Right renal pelvis (tissue), 4 donors: ENCODE measurements around the gene RGS12. TPM values are rescaled to one million over a fixed set of nuclear protein-coding genes. Genes with fewer than 3 reads are reported as not detected.
"Not testable (repeated sequence)": the region's sequence is repeated elsewhere in the genome, so short reads cannot be mapped to it uniquely, and the experiment has no call there.

Source experiments
- DNase-seq, 4 donors: peaks; one replicate each; pipeline ENCODE4 v3.0.0-alpha.2; 2013; ENCODE audit warnings: low read depth in 4 of 4, low spot score in 3 of 4, missing footprints in 1 of 4
- polyA plus RNA-seq, 4 donors: library from polyadenylated mRNA; unstranded; fragments of 120-200 nt; gene quantifications; one replicate each; pipeline ENCODE4 v1.2.1, GENCODE V29; 2013; ENCODE audit not compliant: insufficient read length in 4 of 4

The RGS12 gene
- polyA plus RNA-seq, 4 donors: 36.3 to 49.6 (median 42.8) TPM

DNA sequence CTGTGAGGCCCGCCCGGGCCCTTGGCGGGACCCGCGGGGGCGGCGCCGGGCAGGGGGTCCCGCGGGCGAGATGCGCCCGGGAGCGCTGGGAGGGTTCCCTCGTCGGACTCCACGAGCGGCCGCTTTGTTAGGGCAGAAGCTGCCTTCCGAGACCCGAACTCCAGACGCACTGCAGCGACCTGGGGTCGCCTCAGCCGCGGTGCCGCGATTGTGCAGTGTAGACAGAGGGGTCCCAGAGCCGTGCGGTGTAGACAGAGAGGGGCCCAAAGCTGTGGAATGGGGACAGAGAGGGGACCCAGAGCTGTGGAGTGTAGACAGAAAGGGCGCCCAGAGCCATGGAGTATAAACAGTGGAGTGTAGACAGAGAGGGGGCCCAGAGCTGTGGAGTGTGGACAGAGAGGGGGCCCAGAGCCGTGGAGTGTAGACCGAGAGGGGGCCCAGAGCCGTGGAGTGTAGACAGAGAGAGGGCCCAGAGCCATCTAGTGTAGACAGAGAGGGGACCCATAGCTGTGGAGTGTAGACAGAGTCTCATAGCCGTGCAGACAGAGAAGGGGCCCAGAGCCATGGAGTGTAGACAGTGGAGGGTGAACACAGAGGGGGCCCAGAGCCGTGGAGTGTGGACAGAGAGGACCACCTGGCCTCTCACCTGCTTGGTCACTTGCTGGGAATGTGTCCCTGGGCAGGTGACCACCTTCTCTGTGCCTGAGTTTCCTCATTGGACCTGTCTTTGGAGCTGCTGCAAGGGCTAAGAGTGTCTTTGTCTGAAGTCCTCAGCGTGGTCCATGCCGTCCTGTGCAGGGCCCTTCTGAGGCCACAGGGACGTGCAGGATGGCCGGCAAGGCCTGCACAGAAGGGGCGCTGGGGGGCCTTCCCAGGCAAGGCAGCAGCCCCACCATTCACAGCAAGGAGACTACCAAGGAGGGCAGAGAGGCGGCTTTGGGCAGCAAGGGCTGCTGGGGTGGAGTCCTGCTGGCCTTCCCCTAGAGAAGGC lies 875 bp downstream of the RGS12 start:
- no peak for DNase-seq

DNA sequence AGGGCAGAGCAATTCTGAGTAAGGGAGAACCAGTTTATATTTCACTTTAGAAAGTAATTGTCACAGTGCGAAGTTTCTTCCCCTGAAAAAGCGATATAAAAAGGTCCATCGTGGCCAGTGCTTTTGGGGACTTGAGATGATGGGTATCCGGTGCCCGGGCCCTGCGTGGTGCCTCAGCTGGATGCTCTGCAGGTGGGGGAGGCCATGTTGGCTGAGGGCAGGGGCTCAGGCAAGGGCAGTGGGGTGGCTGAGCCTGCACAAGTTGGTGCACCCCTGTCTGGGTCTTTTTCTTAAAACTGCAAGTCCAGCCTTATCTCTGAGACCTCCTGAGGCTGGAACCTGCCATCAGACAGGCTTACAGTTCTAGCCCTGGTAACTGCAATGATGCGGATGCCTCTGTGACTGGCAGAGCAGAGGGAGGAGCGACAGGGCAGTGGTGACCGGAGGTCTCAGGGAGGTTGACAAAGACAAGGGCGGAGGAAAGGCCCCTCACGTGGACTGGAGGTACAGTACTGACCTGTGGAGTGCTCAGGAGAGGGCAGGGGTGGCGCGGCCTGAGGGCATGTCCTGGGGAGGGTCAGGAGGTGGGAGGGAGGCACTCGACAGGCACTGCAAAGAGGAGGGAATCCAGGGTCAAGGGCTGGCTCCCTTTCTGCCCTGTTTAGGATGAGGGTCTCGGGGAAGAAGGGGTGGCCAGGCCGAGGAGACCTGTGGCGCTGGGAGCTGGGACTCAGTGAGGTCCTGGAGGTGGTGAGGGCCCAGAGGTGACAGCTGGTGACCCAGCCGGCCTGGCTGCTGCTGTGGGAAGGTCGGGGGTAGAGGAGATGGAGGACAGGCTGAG lies 1.8 kb downstream of the RGS12 start:
- no peak for DNase-seq

DNA sequence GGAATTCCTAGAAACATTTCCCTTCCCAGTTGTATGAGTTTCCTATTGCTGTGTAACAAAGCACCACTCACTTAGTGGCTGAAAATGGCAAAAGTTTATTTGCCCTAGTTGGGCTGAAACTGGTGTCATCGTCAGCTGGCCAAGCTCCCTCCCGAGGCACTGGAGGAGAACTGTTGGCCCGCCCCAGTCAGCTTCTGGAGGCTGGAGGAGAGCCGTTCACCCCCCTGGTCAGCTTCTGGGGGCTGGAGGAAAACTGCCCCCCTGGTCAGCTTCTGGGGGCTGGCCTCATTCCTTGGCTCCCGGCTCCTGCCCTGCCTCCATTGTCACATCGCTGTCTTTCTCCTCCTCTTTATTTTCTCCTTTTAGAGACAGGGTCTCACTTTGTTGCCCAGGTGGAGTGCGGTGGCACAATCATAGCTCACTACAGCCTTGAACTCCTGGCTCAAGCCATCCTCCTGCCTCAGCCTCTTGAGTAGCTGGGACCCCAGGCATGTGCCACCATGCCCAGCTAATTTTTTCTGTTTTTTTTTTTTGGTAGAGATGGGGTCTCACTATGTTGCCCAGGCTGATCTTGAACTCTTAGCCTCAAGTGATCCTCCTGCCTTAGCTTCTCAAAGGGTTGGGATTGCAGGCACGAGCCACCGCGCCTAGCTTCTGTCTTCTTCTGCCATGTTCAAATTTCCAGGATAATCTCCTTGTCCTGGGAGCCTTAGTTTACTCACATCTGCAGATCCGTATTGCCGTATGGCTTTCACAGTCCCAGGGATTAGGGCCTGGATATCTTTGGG lies 3.2 kb downstream of the RGS12 start:
- DNase-seq: no peak

DNA sequence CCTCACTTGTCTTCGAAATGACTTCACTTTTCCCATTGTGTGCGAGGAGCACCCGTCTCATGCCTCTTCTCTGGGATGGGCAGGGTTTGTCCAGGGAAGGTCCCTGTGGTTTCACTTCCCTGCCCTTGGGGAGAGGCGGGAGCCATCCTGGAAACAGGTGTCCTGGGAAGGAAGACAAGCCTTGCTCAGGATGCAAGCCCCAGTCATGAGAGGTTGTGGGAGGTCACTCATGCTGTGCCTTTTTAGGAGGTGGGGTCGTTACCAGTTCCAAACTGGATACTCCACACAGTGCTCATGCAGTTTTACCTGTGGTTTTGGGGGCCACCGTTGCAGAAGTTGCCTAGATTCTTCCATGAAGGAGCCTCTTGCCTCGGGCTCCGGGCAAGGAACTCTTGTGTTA lies 3.8 kb downstream of the RGS12 start:
- DNase-seq: no peak

DNA sequence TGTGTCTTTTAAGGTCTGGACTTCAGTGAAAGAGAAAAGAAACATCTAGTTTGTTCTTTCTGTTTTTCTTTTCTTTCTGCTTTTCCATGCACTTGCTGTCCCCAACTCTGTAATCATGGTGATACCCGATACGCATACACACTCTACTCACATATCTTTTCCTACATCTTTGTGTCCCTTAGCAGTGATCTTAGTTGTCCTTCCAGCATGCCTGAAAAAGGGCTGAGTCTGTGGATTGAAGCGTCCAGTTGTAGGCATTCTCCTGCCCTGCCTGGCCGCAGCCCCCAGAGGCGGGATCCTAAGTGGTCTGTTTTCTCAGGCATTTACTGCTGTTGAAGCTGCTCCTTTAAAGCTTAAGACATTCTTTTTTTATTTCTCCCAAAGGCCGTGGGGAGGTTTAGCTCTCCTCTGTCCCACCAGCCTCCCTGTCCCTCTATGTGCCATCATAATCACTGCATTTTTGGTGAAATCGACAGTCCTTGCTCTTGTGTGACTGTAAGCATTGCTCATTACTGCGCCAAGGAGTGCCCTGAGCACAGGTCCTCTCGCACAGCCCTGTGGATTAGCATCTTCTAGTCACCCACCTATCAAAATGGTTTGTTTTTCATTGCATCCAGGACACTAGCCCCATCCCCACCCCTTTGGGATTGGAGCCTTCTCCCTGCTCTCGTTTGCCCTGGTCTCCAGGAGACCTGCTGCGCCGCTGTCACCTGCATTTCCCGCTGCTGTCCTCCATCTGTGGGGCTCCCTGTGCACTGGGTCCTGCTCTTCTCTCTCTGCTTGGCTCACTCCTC lies 4.4 kb downstream of the RGS12 start:
- DNase-seq: no peak

DNA sequence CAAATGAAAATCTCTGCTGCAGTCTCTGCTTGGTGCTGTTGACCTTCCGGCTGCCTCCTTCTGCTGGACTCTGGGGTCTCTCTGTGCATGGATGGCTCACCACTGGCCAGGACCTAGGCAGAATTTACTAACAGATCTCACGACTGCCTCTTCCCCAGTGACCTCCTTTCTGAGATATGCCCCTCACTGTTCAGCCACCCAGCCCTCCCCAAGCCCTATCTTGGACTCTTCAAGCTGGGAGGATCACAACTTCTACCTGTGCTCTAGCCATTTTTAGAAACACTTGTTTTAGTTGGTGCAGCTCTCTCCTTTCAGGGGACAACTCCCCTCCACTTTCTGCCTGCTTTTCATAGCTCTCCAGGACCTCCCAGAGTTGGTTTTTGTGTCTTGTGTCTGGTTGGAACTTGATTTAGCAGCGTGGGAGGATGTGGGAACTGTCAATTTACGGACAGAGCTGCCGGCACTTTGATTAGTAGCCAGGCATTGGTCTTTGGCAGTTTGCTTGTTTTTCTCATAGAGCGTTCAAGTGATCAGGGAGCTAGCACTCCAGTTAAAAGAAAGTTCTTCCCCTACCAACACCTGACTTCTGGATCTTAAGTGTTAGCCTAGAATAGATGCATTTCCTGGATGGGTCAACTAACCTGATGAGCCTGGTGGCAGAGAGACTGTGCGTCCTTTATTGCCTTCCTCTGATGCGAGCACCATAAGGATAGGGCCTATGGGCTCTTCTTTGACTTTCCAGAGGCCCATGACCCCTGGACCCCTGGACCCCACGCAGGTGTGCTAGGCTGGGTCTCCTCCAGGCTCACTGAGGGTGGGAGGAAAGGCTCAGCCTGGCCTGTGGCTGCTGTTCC lies 6.5 kb downstream of the RGS12 start:
- no peak for DNase-seq

DNA sequence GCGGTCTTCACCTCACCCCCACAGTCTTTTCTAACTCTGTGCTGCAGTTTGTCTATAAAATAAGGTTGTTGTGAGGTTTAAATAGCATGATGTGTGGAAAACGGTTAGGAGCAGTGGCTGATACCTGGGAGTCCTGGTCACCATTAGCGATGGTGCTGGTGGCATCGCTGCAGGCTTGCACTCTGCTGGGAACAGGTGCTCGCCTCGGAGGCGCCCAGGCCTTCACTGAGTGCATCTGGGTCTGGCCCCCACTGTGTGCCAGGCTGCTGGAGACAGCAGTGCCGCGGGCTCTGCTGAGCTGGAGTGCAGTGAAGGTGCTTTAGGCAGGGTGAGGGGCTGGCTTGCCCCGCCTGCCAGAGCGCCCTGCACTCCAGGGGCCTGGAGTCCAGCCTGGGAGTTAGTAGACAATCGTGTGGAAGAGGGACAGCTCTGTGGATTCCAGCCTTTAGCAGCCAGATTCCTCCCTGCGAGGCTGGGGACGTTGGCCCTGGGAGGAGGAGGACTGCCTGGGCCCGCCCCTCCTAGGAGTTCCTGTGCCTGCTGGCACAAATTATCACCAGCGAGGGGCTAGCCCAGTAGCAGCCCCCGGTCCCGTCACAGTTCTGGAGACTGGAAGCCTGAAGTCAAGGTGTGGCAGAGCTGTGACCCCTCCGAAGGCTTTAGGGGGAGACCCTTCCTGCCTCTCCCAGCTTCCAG lies 7.3 kb downstream of the RGS12 start:
- DNase-seq: no peak

DNA sequence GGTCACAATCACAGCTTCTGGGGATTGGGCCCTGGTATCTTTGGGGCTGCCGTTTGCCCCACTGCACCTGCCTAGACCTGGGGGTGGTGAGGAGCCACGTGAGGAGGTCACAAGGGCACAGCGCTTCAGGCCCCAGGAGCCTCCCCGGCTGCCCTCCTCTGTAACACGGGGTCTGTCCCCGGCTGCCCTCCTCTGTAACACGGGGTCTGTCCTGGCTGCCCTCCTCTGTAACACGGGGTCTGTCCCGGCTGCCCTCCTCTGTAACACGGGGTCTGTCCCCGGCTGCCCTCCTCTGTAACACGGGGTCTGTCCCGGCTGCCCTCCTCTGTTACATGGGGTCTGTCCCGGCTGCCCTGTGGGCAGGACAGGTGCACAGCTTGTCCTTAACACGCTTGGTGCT lies 8.1 kb downstream of the RGS12 start:
- not testable (repeated sequence) for DNase-seq

DNA sequence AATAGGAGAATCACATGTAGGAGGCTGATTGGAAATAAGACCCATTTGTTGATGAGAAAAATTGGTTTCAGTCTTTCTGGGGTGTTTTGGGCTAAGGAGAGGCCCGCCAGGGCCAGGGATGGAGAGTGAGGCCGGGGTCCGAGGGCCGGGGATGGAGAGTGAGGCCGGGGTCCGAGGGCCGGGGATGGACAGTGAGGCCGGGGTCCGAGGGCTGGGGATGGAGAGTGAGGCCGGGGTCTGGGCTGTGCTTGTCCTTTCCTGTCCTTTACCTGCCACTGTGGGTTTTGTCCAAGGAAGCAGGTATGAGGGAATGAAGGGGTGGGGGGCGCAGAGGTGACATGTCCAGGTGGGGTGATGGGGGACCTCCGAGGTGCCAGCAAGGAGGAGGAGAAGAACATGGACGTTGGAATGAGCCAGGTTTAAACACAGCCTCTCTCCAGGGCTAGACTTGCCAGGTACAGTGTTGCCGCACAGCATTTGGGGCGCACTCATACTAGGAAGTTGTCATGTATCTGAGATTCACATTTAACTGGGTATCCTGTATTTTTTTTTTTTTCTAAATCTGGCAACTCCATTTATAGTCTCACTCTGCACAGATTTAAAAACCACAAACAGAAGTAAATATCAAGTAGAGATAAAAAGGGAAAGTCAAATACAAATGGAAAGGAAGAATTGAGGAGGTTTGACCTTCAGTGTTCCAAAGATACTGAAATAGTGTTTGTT lies 8.8 kb downstream of the RGS12 start:
- DNase-seq: no peak

DNA sequence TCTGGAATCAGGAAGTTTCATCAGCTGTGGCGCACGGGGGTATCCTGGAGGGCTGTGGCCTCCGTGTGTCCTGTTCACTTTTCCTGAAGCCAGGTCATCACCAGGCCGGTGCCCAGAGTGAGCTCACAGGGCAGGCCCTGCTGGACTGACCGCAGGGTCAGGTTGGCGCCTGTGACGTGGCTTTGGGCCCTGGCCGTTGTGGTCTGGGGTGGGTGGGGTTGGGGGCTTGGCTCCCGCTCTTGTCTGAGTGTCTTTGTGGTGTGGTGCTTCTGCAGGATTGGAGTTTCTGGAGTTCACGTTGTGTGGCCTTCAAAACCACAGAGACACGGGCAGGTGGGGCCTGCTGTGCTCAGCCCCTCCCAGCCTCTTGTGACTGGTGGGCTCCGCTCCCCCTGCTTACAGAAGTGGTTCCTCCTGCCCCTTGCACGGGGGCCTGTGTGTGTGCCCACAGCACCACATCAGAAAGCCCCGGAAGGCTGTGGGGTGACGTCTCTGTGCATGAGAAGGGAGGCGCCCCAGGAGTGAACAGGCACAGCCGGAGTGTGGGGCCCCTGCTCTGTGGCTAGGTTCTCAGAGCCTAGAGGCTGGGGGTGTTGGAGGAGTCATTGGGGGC lies 9.5 kb downstream of the RGS12 start:
- no peak for DNase-seq

DNA sequence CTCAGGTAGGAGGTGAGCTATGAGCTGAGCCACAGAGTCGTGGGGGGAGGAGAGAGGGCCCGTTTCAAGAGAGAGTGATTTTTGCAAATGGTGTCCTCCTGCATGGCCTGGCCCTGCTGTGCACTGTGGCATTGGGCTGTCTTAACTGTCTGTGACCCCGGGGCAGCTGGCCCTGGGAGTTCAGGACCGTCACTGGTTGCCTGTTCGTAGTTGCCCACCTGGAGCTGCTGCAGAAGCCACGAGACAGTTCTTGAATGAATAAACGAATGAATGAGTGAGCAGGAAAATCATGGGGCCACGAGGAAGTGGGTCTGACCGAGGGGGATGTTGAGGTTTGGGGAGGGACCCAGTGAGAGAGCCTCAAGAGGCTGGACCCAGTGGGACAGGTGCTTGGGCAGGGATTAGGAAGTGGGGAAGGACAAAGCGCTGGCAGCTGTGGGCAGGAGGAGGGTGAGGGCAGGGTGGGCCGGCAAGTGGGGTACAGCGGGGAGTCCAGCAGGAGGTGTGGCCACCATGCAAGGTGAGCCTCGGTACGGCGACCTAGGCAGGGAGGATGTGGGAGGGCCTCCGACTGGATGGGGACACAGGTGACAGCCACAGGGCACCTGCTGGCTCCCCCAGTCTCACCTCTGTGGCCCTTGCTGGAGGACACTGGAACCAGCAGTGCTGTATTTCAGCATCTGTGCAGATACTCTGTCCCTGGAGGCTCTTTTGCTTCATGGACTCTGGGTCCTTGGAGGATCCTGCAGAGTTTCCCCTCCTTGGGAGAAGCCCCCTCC lies 10.2 kb downstream of the RGS12 start:
- DNase-seq: no peak

DNA sequence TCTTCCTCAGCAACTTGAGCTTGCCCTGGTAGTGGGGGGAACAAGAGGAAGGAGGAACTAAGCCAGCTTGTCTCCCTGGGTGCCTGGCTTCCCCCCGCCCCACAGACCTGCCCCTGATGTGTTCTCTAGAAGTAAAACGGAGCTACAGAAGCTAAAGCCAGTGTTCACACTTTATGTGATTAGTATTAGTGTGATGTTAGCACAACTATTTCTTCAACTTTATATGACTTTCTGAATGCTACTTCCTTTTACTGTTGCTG lies 10.7 kb downstream of the RGS12 start:
- no peak for DNase-seq

DNA sequence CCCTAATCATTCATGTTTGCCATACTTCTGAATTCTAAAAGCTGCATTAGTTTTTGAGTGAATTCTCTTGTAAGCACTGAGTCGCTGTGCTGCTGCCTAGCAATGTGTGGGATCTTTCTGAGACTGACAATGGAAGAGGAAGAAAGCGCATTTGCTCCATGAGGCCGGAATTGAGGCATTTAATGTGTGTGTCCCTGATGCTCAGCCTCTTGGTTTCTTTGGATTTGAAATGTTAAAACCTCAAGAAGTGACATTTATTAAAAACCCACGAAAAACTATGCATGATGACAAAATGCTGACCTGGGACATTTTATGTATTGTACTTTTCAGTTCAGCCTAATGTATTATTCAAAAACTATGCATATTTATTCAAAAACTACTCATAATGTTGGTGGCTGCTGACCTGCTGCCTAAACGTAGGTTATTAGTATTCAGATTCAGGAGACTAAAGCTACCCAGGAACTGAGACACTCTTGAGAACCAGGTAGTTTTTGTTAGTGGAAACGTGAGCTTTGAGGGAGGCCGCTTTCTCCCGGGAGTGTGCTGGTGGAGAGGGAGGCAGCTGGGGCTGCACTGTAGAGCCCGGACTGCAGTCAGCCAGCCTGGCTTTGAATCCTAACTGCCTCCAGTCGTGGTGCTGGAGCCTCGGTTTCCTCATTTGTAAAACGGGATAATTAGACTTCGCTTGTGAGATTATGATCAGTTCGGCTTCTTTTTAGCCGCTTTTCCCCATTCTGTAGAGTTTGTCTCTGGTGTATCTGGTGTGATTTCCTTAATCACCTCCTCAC lies 11.3 kb downstream of the RGS12 start:
- no peak for DNase-seq

DNA sequence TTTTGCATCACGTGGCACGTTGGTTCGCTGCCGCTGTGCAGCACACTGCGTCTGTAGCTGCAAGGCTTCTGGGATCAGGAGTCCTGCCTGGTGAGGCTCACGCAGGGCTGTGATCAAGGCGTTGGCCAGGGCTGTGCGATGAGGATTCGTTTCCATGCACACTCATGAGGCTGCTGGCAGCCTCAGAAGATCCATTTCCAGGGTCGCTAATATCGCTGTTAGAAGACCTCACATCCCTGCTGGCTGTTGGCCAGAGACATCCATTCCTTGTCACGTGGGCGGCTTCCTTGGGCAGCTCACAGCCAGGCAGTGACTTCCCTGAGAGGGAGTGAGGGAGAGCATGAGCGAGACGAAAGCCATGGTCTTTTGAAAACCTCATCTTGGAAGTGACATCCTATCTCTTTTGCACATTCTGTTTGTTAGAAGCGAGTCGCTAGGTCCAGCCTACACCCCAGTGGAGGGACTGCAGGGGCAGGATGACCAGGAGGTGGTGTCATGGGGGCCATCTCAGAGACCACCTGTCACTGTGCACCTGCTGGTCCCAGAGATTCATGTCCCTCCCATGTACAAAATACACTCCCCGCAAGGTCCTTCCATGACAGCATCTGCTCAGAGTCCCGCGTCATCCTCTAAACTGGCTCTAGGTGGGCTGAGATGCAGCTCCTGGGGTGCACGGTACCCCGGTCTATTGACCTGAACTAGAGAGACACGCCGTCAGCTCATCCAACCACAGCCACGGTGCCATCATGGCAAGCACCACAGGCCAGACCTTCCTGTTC lies 12.2 kb downstream of the RGS12 start:
- peak in 1 of 4 donors; percentile 34 for DNase-seq
